Measurements from ENCODE around the gene NEUROD2. TPM values are rescaled to one million over a fixed set of nuclear protein-coding genes. Genes with fewer than 3 reads are reported as not detected.

The NEUROD2 gene
- total RNA-seq (2021; ENCODE audit: unreplicated experiment) (not detected), Bru-seq, nascent RNA (not detected), BruChase-seq, experiment 1, labeled RNA remaining after a 2-hour chase (percentile 11 among the genes with signal in this experiment), BruChase-seq, experiment 2, labeled RNA remaining after a 6-hour chase (not detected)
- polyA plus RNA-seq (2012; ENCODE audit: insufficient read length), result not detected
- long read RNA-seq, result 0 reads

GRCh38 chr17:39607851-39608130 is at the start of gene NEUROD2:
TSS of gene NEUROD2 (minus strand) at chr17:39607920. CDS start at chr17:39606599, 1,321 bp downstream.
- DNase-seq (ENCODE audit: low read depth, low spot score) (no peak), ATAC-seq (no peak)
- H3K4me3 ChIP-seq (ENCODE audit: low read depth in 2 of 2, low read length in 2 of 2), result peak within 1 kb of the TSS; percentile 12 to 14; a peak in 1 of 4 replicates
- H3K4me1 ChIP-seq (ENCODE audit: control insufficient read depth, insufficient read depth, low read length), result no peaks in the 10 kb centered on the region
- peaks cover 12% of the 10 kb centered on the region for H3K27me3 ChIP-seq (ENCODE audit: control insufficient read depth, insufficient read depth, low read length)
- ChIA-PET POLR2A (no interaction called here), CTCF (no interaction called here)
- no peaks in the 10 kb centered on the region for H3K36me3 ChIP-seq (ENCODE audit: control insufficient read depth, insufficient read depth, low read length)
- BruUV-seq (replicated peaks), result no TSS peak
- intact Hi-C loops (cut with micrococcal nuclease; ENCODE audit: unreplicated experiment), result no loop called here
- TF ChIP-seq SIN3A (IDR thresholded peaks at IDR 0.05; ENCODE audit: borderline replicate concordance, insufficient read depth, low read depth, low read length) (no peak), REST (IDR thresholded peaks at IDR 0.05; ENCODE audit: insufficient read depth in 1 of 2, low read depth in 2 of 2, low read length in 1 of 2) (no peak), TCF7L2 (IDR thresholded peaks at IDR 0.05; ENCODE audit: low read depth, low read length) (no peak), CTCF (IDR thresholded peaks at IDR 0.05) (no peak), POLR2AphosphoS5 (IDR thresholded peaks at IDR 0.05; ENCODE audit: low read depth, low read length) (no peak)
- in situ Hi-C loops (cut with HindIII; ENCODE audit: low pct_unique_long_range_greater_than_20kb, low sequenced_read_pairs), result no loop called here
- H3K9me3 ChIP-seq (ENCODE audit: control insufficient read depth, insufficient read depth, low read depth, low read length), result no peaks in the 10 kb centered on the region
- no peak within 1 kb of the TSS for H3K27ac ChIP-seq (ENCODE audit: low read length)

GRCh38 chr17:39655105-39655504 is 47.4 kb upstream of the NEUROD2 start:
- ATAC-seq (no peak), DNase-seq (ENCODE audit: low read depth, low spot score) (no peak)
- in situ Hi-C loops (cut with HindIII; ENCODE audit: low pct_unique_long_range_greater_than_20kb, low sequenced_read_pairs), result no loop called here
- no TSS peak for BruUV-seq (replicated peaks)
- intact Hi-C loops (cut with micrococcal nuclease; ENCODE audit: unreplicated experiment), result no loop called here
- TF ChIP-seq SIN3A (IDR thresholded peaks at IDR 0.05; ENCODE audit: borderline replicate concordance, insufficient read depth, low read depth, low read length) (no peak), CTCF (IDR thresholded peaks at IDR 0.05) (no peak), TCF7L2 (IDR thresholded peaks at IDR 0.05; ENCODE audit: low read depth, low read length) (no peak), POLR2AphosphoS5 (IDR thresholded peaks at IDR 0.05; ENCODE audit: low read depth, low read length) (no peak), REST (IDR thresholded peaks at IDR 0.05; ENCODE audit: insufficient read depth in 1 of 2, low read depth in 2 of 2, low read length in 1 of 2) (no peak)
- ChIA-PET POLR2A (no interaction called here), CTCF (interaction anchor here (0.6 to 2.8 kb wide), 2 partner anchors 22 to 34 kb away, joined by 3 to 12 read pairs; no protein-coding TSS in a partner anchor)
- Histone ChIP-seq H3K4me1 (ENCODE audit: control insufficient read depth, insufficient read depth, low read length) (peaks cover 11% of the 10 kb centered on the region; the same call in 1 of the 2 replicates), H3K27me3 (ENCODE audit: control insufficient read depth, insufficient read depth, low read length) (no peaks in the 10 kb centered on the region), H3K9me3 (ENCODE audit: control insufficient read depth, insufficient read depth, low read depth, low read length) (no peaks in the 10 kb centered on the region), H3K36me3 (ENCODE audit: control insufficient read depth, insufficient read depth, low read length) (no peaks in the 10 kb centered on the region), H3K4me3 (ENCODE audit: low read depth in 2 of 2, low read length in 2 of 2) (no peak overlapping the region), H3K27ac (ENCODE audit: low read length) (no peak overlapping the region)
